Neural progenitor cell (in vitro differentiated cells): ENCODE measurements around the gene SPSB3.

ENCODE experiments used
- CTCF ChIP-seq: fragments of 200-600 bp; sonication (generic); IDR thresholded peaks from 2 replicates; pipeline ENCODE4 v1.5.1; 2017; ENCODE audit warnings: antibody characterized with exemption, mild to moderate bottlenecking
- EZH2 ChIP-seq: fragments of 200-600 bp; sonication (generic); IDR thresholded peaks from 2 replicates; pipeline ENCODE4 v1.6.1; 2017; ENCODE audit warnings: antibody characterized with exemption, mild to moderate bottlenecking, moderate library complexity
- EZH2phosphoT487 ChIP-seq: fragments of 200-600 bp; sonication (generic); IDR thresholded peaks from 2 replicates; pipeline ENCODE4 v1.6.1; 2017; ENCODE audit warnings: antibody characterized with exemption

GRCh38 chr16:1775846-1776671 lies 6.3 kb downstream of the SPSB3 start:
- TF ChIP-seq CTCF (no peak), EZH2 (no peak), EZH2phosphoT487 (no peak)
